CD4-positive, alpha-beta memory T cell (primary cell): ENCODE measurements around the gene RNF144A. TPM values are rescaled to one million over a fixed set of nuclear protein-coding genes. Genes with fewer than 3 reads are reported as not detected.
A peak's percentile ranks its signal among the peaks of the same experiment; 100 is the strongest.

Experiments
- CTCF ChIA-PET: fragments of 350-600 bp; sonication (Branson Sonifier 250); formaldehyde crosslinking; loops from one replicate; lab custom pipeline; 2021; ENCODE audit warnings: inconsistent platforms; ENCODE audit not compliant: partially characterized antibody; lab: Charles Lee
- POLR2A ChIA-PET: fragments of 350-600 bp; sonication (Branson Sonifier 250); formaldehyde crosslinking; loops from one replicate; lab custom pipeline; 2021; ENCODE audit not compliant: partially characterized antibody; lab: Charles Lee
- DNase-seq, 5 donors: peaks; one replicate each; pipeline versions ENCODE4 v3.0.0 to v3.0.0-alpha.2; 2020 to 2022; ENCODE audit warnings: mixed read lengths in 1 of 5
- H3K27ac ChIP-seq: one replicate; pipeline ENCODE4 v1.7.0; 2013; ENCODE audit warnings: low read depth, low read length
- H3K27me3 ChIP-seq: 2 replicates; pipeline ENCODE4 v1.7.0; 2013; ENCODE audit warnings: mild to moderate bottlenecking, low read length, moderate library complexity; ENCODE audit not compliant: insufficient read depth
- H3K36me3 ChIP-seq: 2 replicates; pipeline ENCODE4 v1.7.0; 2013; ENCODE audit warnings: mild to moderate bottlenecking, low read length, moderate library complexity; ENCODE audit not compliant: insufficient read depth
- H3K4me1 ChIP-seq: 2 replicates; pipeline ENCODE4 v1.7.0; 2013; ENCODE audit warnings: mild to moderate bottlenecking, low read length, moderate library complexity; ENCODE audit not compliant: insufficient read depth
- H3K4me3 ChIP-seq, 2 donors: one replicate each; pipeline ENCODE4 v1.7.0; 2013; ENCODE audit warnings: low read length in 2 of 2, mild to moderate bottlenecking in 1 of 2
- H3K9me3 ChIP-seq, 2 donors: one replicate each; pipeline ENCODE4 v1.7.0; 2013; ENCODE audit warnings: low read length in 2 of 2, control low read depth in 1 of 2; ENCODE audit not compliant: control insufficient read depth in 1 of 2
- H3K27ac Mint-ChIP-seq, 7 donors: one replicate each; pipeline ENCODE4 v1.8.0; 2020 to 2021; ENCODE audit warnings: mixed read lengths in 7 of 7, mild to moderate bottlenecking in 6 of 7, inconsistent platforms in 3 of 7, moderate library complexity in 3 of 7
- H3K27me3 Mint-ChIP-seq, 2 donors: one replicate each; pipeline ENCODE4 v1.8.0; 2020 to 2021; ENCODE audit warnings: mixed read lengths in 2 of 2
- H3K36me3 Mint-ChIP-seq, 2 donors: one replicate each; pipeline ENCODE4 v1.8.0; 2020 to 2021; ENCODE audit warnings: mixed read lengths in 2 of 2, inconsistent platforms in 1 of 2, mild to moderate bottlenecking in 1 of 2
- H3K4me1 Mint-ChIP-seq, 4 donors: one replicate each; pipeline ENCODE4 v1.8.0; 2020 to 2021; ENCODE audit warnings: mixed read lengths in 4 of 4, mild to moderate bottlenecking in 1 of 4
- H3K4me3 Mint-ChIP-seq, 8 donors: one replicate each; pipeline ENCODE4 v1.8.0; 2020 to 2021; ENCODE audit warnings: mixed read lengths in 8 of 8, mild to moderate bottlenecking in 7 of 8, moderate library complexity in 6 of 8, inconsistent platforms in 3 of 8
- H3K9me3 Mint-ChIP-seq, 8 donors: one replicate each; pipeline ENCODE4 v1.8.0; 2020 to 2021; ENCODE audit warnings: mixed read lengths in 8 of 8, mild to moderate bottlenecking in 5 of 8, inconsistent platforms in 3 of 8, moderate library complexity in 1 of 8
- intact Hi-C: fragments of 100-400 bp; cut with micrococcal nuclease; formaldehyde crosslinking; loops from one replicate; pipeline ENCODE4 v1.15.1; 2023
- polyA plus RNA-seq, 2 donors: library from polyadenylated mRNA; unstranded; fragments of 300-500 nt; fragmentation: Illumina TruSeq; gene quantifications; one replicate each; pipeline ENCODE4 v1.2.3, GENCODE V29; 2021
- total RNA-seq, 2 experiments: library from RNA; stranded (reverse); gene quantifications; one replicate each; pipeline ENCODE4 v1.2.3, GENCODE V29; 2021

RNF144A gene
- total and polyA plus RNA-seq, 4 experiments from 2014 or later, result 3.9 to 41.1 (median 23.8) TPM

DNA sequence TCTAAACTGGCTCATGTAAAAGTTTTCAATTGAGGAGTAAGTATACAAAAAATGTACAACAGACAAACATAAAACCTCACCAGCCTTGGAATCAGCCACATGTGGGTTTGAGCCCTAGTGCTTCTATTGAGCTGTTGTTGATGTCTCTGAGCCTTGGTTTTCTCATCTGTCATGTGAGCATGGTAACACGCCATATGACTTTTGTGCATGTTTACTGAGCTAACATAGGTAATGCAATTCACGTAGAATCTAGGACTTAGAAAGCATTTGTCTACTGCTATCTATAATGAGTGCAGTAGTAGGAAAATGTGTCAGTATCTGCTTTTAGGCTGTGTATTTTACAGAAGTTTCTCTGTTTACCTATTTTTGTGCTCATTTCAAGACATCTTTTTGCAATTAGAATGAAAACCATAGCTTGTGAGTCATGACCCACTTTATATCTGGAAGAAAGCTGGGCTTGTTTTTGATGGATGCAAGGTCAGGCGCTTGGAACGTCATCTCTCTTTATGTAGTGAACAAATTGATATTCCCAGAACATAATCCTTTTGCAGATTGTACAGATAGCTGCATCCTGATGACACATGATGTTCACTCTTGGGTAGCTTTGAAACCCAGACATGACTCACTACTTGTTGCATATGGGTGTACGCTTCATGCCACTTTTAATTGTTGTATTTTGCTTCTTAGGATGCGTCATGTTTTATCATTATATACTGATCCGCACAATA lies 94.3 kb downstream of the RNF144A start:
- DNase-seq, result no peak
- Mint-ChIP-seq H3K9me3 (no peaks in the 10 kb centered on the region), H3K4me3 (no peak overlapping the region), H3K27ac (no peak overlapping the region), H3K27me3 (no peaks in the 10 kb centered on the region), H3K36me3 (peaks cover 6 to 22% of the 10 kb centered on the region in 2 donors), H3K4me1 (peaks cover 29 to 39% (median 33%) of the 10 kb centered on the region in 4 donors)
- Histone ChIP-seq H3K27me3 (no peaks in the 10 kb centered on the region), H3K36me3 (no peaks in the 10 kb centered on the region), H3K9me3 (no peaks in the 10 kb centered on the region), H3K4me1 (peaks cover 15% of the 10 kb centered on the region), H3K27ac (no peak overlapping the region), H3K4me3 (no peak overlapping the region)
- intact Hi-C loops, result loop anchor here (10.0 kb wide), 1 partner anchor 187 kb away; no protein-coding TSS in a partner anchor
- CTCF ChIA-PET, result interaction anchor here (0.9 to 5.9 kb wide), 6 partner anchors 11 to 123 kb away, joined by 3 to 60 read pairs (median 4); no protein-coding TSS in a partner anchor
- POLR2A ChIA-PET, result no interaction called here

DNA sequence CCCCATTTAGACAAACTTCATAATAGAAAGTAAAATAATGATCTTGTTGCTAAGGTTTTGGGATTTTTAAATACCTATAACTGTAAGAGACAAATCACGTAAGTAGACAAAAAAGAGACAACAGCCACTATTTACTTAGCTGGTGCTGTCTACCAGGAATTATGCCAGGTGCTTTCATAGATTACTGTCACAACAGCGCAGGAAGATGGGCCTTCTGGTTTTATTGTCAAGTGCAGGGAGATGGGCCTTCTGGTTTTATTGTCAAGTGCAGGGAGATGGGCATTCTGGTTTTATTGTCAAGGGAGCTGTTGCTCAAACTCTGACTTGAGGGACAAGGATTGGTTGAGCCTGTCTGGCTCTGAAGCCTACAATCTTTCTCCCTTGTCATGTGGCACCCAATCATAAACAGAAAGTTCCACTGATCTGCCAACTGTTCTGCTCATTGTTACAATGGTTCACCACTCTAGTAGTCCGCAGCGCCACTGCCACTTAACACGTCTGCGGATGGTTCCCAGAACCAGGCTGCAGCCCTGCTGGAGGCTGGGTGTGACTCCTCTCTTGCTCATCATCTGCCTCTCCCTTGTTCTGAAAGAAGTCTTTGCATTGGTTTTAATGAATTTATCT lies 95.0 kb downstream of the RNF144A start:
- Histone ChIP-seq H3K4me3 (no peak overlapping the region), H3K27ac (no peak overlapping the region), H3K36me3 (no peaks in the 10 kb centered on the region), H3K27me3 (no peaks in the 10 kb centered on the region), H3K4me1 (peaks cover 15% of the 10 kb centered on the region), H3K9me3 (no peaks in the 10 kb centered on the region)
- Mint-ChIP-seq H3K4me1 (peaks cover 29 to 39% (median 32%) of the 10 kb centered on the region in 4 donors), H3K27me3 (no peaks in the 10 kb centered on the region), H3K27ac (peak overlapping the region in 3 of 7 donors; percentile 1 to 66 (median 20)), H3K4me3 (no peak overlapping the region), H3K9me3 (no peaks in the 10 kb centered on the region), H3K36me3 (peaks cover 6 to 16% of the 10 kb centered on the region in 2 donors)
- intact Hi-C loops, result loop anchor here (10.0 kb wide), 1 partner anchor 187 kb away; no protein-coding TSS in a partner anchor
- ChIA-PET POLR2A (no interaction called here), CTCF (interaction anchor here (0.9 to 5.9 kb wide), 5 partner anchors 12 to 115 kb away, joined by 3 to 60 read pairs (median 3); no protein-coding TSS in a partner anchor)
- DNase-seq, result no peak

DNA sequence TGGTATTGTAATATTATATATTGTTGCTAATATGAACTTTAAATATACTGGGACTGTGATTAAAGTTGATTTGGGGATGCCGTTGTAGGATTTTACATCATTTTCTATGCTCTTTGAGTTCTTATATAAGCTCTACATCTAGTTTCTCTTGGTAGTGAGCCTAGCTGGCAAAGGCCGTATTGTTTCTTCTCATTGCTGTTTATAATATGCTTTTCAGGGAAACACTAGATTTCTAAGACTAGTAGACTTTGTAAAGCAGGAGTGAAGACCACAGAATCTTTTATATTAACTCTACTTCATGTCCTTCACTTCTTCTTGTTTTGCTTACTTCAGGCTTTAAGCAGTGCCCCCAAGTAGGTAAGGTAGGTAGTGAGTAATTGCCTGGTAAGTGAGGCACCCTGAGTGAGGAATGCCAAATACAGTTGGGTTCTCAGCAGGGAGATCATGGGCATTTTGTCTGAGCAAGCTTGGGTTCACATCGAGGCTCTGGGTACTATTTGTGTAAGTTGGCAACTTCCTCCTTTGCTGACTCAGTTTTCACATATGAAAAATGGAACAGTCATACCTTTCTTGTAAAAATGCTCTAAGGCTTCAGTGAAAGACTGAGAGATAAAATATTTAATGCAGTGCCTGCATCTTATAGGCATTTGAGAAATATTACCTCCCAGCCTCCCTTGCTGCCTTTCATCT lies 96.4 kb downstream of the RNF144A start:
- CTCF ChIA-PET, result interaction anchor here (0.6 to 5.9 kb wide), 27 partner anchors 9 to 192 kb away, joined by 3 to 60 read pairs (median 4); partner anchors contain the start of gene CMPK2
- intact Hi-C loops, result loop anchor here (1.0 to 10.0 kb wide), 2 partner anchors 116 to 189 kb away; no protein-coding TSS in a partner anchor
- no peaks in the 10 kb centered on the region for H3K9me3 ChIP-seq
- peaks cover 15% of the 10 kb centered on the region for H3K4me1 ChIP-seq
- Mint-ChIP-seq H3K27ac (peak overlapping the region in 5 of 7 donors; percentile 23 to 62 (median 49)), H3K27me3 (no peaks in the 10 kb centered on the region), H3K4me1 (peaks cover 26 to 35% (median 30%) of the 10 kb centered on the region in 4 donors), H3K36me3 (peaks cover 14 to 16% of the 10 kb centered on the region in 2 donors), H3K4me3 (no peak overlapping the region), H3K9me3 (no peaks in the 10 kb centered on the region)
- no peaks in the 10 kb centered on the region for H3K36me3 ChIP-seq
- no peak for DNase-seq
- no peak overlapping the region for H3K27ac ChIP-seq
- POLR2A ChIA-PET, result interaction anchor here (0.7 to 1.7 kb wide), 3 partner anchors 94 to 116 kb away, joined by 3 to 6 read pairs (median 4); no protein-coding TSS in a partner anchor
- no peaks in the 10 kb centered on the region for H3K27me3 ChIP-seq
- no peak overlapping the region for H3K4me3 ChIP-seq

DNA sequence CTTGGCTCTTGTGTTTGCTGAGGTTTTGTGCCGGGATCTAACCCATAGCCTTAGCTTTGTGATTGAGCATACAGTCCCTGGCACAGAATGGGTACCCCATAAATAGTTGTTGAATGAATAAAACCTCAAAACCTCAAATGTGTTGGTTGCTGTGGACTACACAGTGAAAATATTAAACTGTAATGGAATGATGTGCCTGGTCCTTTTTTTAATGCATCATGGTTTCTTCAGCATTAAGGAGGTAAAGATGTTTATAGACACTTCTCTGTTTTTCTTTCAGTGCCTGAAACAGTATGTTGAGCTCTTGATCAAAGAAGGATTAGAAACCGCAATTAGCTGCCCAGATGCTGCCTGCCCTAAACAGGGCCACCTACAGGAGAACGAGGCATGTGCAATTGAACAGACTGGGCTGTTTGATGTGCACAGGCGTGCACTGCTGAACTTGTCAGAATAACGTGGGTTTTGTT lies 97.0 kb downstream of the RNF144A start:
- DNase-seq, result peak in 4 of 5 donors; percentile 33 to 57 (median 40)
- no peak overlapping the region for H3K4me3 ChIP-seq
- no peaks in the 10 kb centered on the region for H3K9me3 ChIP-seq
- H3K36me3 ChIP-seq, result peaks cover 4% of the 10 kb centered on the region
- H3K4me1 ChIP-seq, result peaks cover 15% of the 10 kb centered on the region
- CTCF ChIA-PET, result interaction anchor here (0.6 to 5.9 kb wide), 28 partner anchors 9 to 192 kb away, joined by 3 to 60 read pairs (median 4); partner anchors contain the start of gene CMPK2
- no peaks in the 10 kb centered on the region for H3K27me3 ChIP-seq
- no peak overlapping the region for H3K27ac ChIP-seq
- no peaks in the 10 kb centered on the region for H3K27me3 Mint-ChIP-seq
- no peaks in the 10 kb centered on the region for H3K9me3 Mint-ChIP-seq
- peak overlapping the region in 1 of 8 donors; percentile 15 for H3K4me3 Mint-ChIP-seq
- peak overlapping the region in 5 of 7 donors; percentile 36 to 61 (median 49) for H3K27ac Mint-ChIP-seq
- intact Hi-C loops, result loop anchor here (1.0 to 10.0 kb wide), 2 partner anchors 117 to 189 kb away; no protein-coding TSS in a partner anchor
- peaks cover 25 to 35% (median 26%) of the 10 kb centered on the region in 4 donors for H3K4me1 Mint-ChIP-seq
- H3K36me3 Mint-ChIP-seq, result peaks cover 19% of the 10 kb centered on the region in 2 donors
- POLR2A ChIA-PET, result interaction anchor here (0.7 to 1.7 kb wide), 5 partner anchors 94 to 149 kb away, joined by 3 to 6 read pairs (median 3); partner anchors contain the start of gene CMPK2

DNA sequence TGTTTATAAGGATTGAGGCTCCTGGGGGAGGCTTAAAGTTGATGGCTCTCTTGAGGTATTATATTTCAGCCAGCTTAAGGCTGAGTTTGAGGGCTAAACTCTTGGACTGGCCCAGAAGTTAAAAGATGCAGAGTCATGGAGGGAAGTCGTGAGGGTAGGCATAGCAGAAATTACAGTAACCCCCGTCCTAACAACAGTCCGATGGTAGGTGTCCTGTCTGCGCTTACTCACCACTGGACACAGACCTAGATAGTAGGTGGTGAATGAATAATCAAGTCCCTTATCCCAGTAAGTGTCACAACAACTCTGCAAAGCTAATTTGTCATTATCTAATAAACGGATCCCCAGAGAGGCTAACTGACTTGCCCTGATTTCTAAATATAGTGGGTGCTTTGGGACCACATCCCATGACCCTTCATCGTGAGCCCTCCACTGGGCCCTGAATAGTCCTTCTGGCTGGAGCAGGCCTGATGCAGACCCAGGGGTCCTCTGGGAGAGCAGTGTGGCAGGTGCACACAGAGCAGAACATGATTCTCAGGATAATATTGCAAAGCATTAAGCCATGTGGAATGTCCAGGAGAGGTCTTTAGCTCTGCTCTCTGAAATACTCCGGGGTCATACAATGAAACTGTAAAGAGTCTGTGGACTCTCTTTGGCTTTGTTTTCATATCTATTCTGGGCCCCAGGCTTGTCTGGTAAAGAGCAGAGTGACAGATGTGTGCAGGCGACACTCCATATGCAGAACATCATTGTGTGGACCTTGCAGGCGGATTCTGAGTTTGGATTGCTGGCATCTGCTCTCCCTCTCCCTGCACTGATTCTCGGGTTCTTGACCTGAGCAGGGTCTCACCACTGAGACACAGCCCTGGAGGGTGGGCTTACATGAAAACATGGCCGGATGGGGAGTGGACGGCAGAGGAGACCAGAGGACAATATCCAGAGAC lies 98.1 kb downstream of the RNF144A start:
- Histone ChIP-seq H3K4me1 (peaks cover 15% of the 10 kb centered on the region), H3K36me3 (peaks cover 9% of the 10 kb centered on the region), H3K27ac (no peak overlapping the region), H3K4me3 (no peak overlapping the region), H3K27me3 (no peaks in the 10 kb centered on the region), H3K9me3 (no peaks in the 10 kb centered on the region)
- ChIA-PET POLR2A (interaction anchor here (0.9 to 1.7 kb wide), 3 partner anchors 96 to 150 kb away, joined by 3 to 6 read pairs (median 4); partner anchors contain the start of gene CMPK2), CTCF (interaction anchor here (0.6 to 5.9 kb wide), 24 partner anchors 9 to 189 kb away, joined by 3 to 60 read pairs (median 4); partner anchors contain the start of gene CMPK2)
- Mint-ChIP-seq H3K36me3 (peaks cover 27% of the 10 kb centered on the region in 2 donors), H3K4me3 (no peak overlapping the region), H3K4me1 (peaks cover 25 to 35% (median 26%) of the 10 kb centered on the region in 4 donors), H3K27ac (peak overlapping the region in 3 of 7 donors; percentile 29 to 53 (median 36)), H3K9me3 (no peaks in the 10 kb centered on the region), H3K27me3 (no peaks in the 10 kb centered on the region)
- intact Hi-C loops, result loop anchor here (10.0 kb wide), 1 partner anchor 190 kb away; no protein-coding TSS in a partner anchor
- DNase-seq, result no peak
